IPS-11a (cell line): ENCODE results near the gene OPRD1.

Source experiments
- H3K4me3 ChIP-seq: one replicate; pipeline ENCODE4 v1.5.1; 2013; ENCODE audit warnings: low read depth, low read length, control low read depth

The OPRD1 gene

GRCh38 chr1:28902738-28903137, 90.8 kb downstream of the OPRD1 start:
- no peak overlapping the region for H3K4me3 ChIP-seq

GRCh38 chr1:28905921-28906666, 94.1 kb downstream of the OPRD1 start:
- no peak overlapping the region for H3K4me3 ChIP-seq

GRCh38 chr1:28909198-28909597, 97.2 kb downstream of the OPRD1 start:
- H3K4me3 ChIP-seq, result no peak overlapping the region

- no peak overlapping the region for H3K4me3 ChIP-seq
These were observed 98.6 kb downstream of the OPRD1 start for GRCh38 chr1:28910379-28911115.

DNA sequence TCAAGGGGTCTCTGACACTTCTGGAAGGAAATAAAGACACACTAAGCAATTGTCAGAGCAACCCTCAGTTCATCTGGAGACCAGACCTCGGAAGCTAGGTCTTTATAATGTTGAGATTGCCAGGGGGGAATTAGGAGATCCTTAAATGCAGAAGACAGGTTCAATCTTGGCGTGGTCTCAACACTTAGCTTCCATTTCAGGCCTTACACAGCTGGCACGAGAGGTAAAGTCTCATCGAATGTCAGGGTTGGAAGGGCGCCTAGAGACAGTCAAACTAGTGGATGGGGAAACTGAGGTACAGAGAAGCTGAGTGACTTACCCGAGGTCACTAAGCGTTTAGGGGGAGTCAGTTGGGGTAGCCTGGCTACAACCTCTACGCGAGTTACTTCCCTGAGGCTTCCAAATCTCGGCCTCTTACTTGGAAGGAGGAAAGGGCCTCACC, 101.8 kb downstream of the OPRD1 start:
- H3K4me3 ChIP-seq, result no peak overlapping the region

DNA sequence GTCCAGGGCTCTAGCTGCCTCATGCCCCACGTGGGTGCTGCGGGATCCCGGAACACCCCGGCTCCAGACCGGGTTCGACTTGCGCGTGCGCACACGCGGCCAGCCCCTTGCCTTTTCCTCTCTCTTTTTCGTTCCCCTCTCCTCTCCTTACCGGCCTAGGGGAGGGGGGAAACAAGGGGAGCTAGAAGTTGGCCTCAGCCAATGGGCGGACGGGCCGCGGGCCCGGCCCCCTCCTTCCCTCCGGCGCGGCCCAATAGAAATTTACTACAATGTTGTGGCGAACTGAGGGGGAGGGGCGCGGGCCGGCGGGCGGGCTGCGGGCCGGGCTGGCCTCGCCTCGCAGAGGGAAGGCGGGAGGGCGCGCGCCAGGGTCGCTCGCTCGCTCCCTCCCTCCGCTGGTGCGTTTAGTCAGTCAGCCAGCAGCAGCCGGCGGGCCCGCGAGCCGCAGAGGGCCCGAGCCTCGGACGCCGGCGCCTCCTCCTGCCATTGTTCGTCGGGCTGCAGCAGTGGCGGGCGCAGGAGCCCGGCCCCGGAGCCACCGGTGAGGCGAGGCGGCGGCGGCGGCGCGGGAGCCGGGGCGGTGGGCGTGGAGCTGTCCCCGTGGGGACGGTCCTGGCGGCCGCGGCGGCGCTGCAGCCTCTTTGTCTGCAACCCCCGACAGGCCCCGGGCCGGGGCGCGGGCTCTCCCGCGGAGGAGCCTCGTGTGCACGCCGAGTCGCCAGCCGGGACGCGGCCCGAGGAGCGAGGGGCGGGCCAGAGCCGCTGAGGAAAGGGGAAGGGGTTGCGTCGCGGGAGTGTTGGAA, 102.5 kb downstream of the OPRD1 start, which contains the start of gene EPB41:
Gene EPB41, plus strand, starts transcription at position 342 of the 803 bp plus-strand sequence. CDS start 72,869 bp downstream, outside the sequence.
- H3K4me3 ChIP-seq, result peak within 1 kb of the TSS; percentile 75

DNA sequence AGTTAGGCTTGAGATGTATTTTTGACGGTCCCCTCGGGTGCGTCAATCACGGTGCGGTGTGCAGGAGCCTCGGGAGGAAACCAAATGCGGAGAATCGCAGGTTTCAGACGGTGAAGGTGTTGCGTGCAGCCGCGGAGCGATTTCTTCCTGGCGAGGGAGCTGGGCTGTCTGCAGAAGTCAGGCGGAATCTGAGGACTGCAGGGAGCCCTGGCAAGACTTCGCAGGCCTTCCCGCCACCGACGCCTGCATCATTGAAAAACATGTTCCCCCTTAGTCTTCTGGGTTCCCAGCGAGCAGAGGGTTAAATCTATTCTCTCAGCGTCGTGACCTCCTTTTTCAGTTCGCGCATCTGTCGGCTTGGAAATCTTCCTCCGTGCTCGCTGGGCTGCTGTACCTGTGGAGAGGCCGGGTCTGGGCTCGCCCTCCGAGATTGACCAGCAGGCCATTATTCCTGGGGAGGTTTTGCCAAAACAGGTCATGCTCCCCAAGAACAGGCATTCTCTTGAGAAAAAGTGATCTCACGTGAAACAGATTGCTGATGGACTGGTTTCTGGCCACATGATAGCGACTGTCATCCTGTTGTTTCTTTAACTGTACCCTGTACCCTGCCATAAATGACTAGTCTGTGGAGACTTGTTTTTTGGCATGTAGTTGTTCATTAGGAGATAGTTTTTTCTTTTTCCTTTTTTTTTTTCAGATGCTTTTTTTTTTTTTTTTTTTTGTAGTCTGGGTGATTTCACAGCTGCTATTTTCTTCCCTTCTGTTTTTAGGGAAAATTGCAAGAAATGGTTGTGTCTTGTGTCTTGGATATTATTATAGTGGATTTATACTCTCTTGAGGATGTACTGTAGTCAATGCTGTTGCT, 103.3 kb downstream of the OPRD1 start:
- peak overlapping the region; percentile 75 for H3K4me3 ChIP-seq

DNA sequence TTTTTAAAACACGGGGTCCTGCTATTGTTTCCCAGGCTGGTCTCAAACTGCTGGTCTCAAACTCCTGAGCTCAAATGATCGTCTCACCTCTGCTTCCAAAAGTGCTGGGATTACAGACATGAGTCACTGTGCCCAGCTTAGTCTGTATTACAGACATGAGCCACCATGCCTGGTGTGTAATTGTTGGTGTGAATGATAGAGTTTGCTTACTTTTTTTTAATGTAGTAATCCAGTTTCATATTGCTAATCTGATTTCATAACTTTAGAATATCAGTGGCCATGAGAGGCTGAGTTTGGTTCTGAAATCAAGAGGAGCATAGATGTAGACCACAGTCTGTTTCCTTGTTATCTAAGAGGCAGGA, 105.8 kb downstream of the OPRD1 start:
- H3K4me3 ChIP-seq, result no peak overlapping the region
